ENCODE measurements around the gene TCERG1.

TCERG1 gene

DNA sequence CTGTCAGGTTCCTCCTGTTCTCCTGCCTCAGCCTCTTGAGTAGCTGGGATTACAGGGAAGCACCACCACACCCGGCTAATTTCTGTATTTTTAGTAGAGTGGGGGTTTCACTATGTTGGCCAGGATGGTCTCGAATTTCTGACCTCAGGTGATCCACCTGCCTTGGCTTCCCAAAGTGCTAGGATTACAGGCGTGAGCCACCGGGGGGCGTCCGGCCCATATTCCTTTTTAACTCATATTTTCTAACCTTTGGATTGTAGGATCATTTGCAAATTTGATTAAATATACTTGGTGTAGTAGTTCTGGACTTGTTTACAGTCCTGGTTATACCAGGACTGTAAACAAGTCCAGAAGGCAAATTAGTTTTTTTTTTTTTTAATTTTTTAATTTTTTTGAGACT is 4.3 kb downstream of the TCERG1 start:
- Histone ChIP-seq H3K4me1 (peaks cover 0 to 40% (median 20%) of the 10 kb centered on the region in 4 donors), H3K27ac (no peak overlapping the region), H3K27me3 (no peaks in the 10 kb centered on the region), H3K36me3 (peaks cover 3 to 12% (median 7%) of the 10 kb centered on the region in 3 donors), H3K4me3 (no peak overlapping the region), H3K9me3 (no peaks in the 10 kb centered on the region)
- no peak for TF ChIP-seq CTCF (IDR thresholded peaks at IDR 0.05)
- intact Hi-C loops (cut with DNase I; ENCODE audit: low total_unique reads) = no loop called here
- no peak for DNase-seq

DNA sequence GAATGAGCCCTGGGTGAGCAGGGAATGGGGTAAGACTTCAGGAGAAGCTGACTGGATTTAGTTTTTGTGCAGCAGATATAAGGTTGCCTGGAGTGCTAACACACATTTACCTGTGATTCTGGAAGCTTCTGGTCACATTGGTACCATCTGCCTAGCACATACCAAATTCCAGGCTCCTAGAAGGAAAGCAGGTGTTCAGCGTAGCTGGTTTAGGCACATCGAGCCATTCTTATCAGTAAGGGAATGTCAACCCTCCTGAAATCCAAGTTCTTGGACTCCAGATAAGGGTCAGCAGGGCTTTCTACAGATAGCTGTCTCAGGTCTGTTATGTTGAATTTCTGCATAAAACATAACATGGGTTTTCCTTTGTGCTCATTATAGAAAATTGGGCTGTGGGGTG is 10.3 kb downstream of the TCERG1 start:
- H3K27me3 ChIP-seq = no peaks in the 10 kb centered on the region
- peaks cover 37 to 53% (median 38%) of the 10 kb centered on the region in 3 donors for H3K36me3 ChIP-seq
- no peak for TF ChIP-seq CTCF (IDR thresholded peaks at IDR 0.05)
- H3K4me3 ChIP-seq = no peak overlapping the region
- peaks cover 0 to 10% (median 0%) of the 10 kb centered on the region in 4 donors for H3K4me1 ChIP-seq
- H3K9me3 ChIP-seq = no peaks in the 10 kb centered on the region
- no peak overlapping the region for H3K27ac ChIP-seq
- intact Hi-C loops (cut with DNase I; ENCODE audit: low total_unique reads) = no loop called here
- no peak for DNase-seq

DNA sequence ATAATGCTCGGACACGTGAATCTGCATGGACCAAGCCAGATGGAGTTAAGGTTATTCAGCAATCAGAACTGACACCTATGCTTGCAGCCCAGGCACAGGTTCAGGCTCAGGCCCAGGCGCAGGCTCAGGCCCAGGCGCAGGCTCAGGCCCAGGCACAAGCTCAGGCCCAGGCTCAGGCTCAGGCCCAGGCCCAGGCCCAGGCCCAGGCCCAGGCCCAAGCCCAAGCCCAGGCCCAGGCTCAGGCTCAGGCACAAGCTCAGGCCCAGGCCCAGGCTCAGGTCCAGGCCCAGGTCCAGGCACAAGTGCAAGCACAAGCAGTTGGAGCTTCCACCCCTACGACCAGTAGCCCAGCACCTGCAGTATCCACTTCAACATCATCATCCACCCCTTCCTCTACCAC is 11.8 kb downstream of the TCERG1 start:
- TF ChIP-seq CTCF (IDR thresholded peaks at IDR 0.05) = no peak
- Histone ChIP-seq H3K27me3 (no peaks in the 10 kb centered on the region), H3K36me3 (peaks cover 42 to 65% (median 46%) of the 10 kb centered on the region in 3 donors), H3K9me3 (no peaks in the 10 kb centered on the region), H3K4me3 (no peak overlapping the region), H3K4me1 (no peaks in the 10 kb centered on the region), H3K27ac (no peak overlapping the region)
- DNase-seq = no peak
- intact Hi-C loops (cut with DNase I; ENCODE audit: low total_unique reads) = no loop called here

DNA sequence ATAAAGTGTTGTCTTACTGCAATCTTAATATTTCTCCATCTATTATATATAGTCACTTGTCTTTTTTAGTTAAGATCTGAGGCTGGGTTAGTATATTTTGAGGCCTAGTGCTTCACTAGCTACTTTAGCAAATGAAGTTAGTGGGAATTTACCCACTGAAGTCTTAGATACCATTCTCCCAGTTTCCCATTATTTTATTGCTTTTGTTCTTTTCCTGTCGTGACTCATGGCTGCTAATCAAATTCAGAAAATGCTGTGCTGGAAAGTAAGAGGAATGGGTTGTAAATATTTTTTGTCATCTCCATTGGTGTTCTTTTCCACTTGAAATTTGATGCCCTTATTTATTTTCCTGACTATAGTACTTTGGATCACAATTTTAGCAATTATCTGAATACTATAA is 14.2 kb downstream of the TCERG1 start:
- Histone ChIP-seq H3K27me3 (no peaks in the 10 kb centered on the region), H3K27ac (no peak overlapping the region)
- no peak for DNase-seq

GRCh38 chr5:146463446-146463845 is 16.3 kb downstream of the TCERG1 start:
- Histone ChIP-seq H3K27me3 (no peaks in the 10 kb centered on the region), H3K4me1 (no peaks in the 10 kb centered on the region), H3K27ac (no peak overlapping the region), H3K4me3 (no peak overlapping the region), H3K9me3 (no peaks in the 10 kb centered on the region), H3K36me3 (peaks cover 31 to 51% (median 36%) of the 10 kb centered on the region in 3 donors)
- DNase-seq = no peak
- TF ChIP-seq CTCF (IDR thresholded peaks at IDR 0.05) = no peak
- intact Hi-C loops (cut with DNase I; ENCODE audit: low total_unique reads) = no loop called here

More for the DNA sequence above, 14.2 kb downstream of the TCERG1 start:
- Histone ChIP-seq H3K4me1 (no peaks in the 10 kb centered on the region), H3K4me3 (no peak overlapping the region), H3K36me3 (peaks cover 46 to 69% (median 51%) of the 10 kb centered on the region in 3 donors), H3K9me3 (no peaks in the 10 kb centered on the region)
- intact Hi-C loops (cut with DNase I; ENCODE audit: low total_unique reads) = no loop called here
- no peak for TF ChIP-seq CTCF (IDR thresholded peaks at IDR 0.05)
